ENCODE measurements around the gene B3GNT8.

Gene B3GNT8

DNA sequence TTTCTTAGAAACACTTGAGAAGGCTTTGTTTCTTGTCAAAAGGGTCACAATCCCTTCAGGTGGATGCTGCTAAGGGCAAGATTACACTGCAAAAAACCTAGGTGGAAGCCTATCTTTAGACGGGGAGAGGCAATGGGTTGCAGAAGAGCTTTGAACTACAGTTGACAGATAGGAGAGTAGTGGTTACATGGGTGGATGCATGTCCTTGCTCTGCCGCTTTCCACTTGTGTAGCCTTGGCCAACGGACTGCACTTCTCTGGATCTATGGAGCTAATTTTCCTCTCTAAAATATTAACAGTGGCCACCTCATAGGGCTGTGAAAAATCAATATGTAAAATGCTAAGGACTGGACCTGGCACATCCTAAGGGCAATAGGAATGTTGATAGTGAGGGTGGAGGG lies 28.6 kb downstream of the B3GNT8 start:
- CTCF ChIA-PET: interaction anchor here (0.6 kb wide), 1 partner anchor 52 kb away, joined by 4 read pairs; no protein-coding TSS in a partner anchor
- H3K27ac ChIP-seq: no peak overlapping the region
- POLR2A ChIA-PET (ENCODE audit: low non-redundant PET): no interaction called here

DNA sequence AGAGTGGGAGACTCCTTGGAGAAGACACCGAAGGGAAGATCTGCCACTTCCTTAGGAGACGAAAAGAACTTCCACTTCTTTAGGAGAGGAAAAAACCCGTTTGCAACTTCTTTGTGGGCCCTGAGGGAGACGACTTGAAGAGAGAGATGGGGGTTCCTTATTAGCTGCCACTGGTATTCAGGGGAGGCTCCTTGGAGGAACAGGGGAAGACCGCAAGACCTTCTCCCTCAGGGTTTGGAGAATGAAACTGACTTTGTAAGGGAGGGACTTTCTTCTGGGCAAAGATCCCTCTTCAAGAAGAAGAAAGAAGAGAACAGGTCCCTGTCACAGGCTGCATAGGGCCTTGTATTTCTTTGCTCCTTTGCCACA lies 29.1 kb downstream of the B3GNT8 start:
- peak overlapping the region; percentile 84 for H3K27ac ChIP-seq
- POLR2A ChIA-PET (ENCODE audit: low non-redundant PET): no interaction called here
- CTCF ChIA-PET: no interaction called here
- DNase-seq (ENCODE audit: low spot score): no peak
- TF ChIP-seq, protein P1, sequence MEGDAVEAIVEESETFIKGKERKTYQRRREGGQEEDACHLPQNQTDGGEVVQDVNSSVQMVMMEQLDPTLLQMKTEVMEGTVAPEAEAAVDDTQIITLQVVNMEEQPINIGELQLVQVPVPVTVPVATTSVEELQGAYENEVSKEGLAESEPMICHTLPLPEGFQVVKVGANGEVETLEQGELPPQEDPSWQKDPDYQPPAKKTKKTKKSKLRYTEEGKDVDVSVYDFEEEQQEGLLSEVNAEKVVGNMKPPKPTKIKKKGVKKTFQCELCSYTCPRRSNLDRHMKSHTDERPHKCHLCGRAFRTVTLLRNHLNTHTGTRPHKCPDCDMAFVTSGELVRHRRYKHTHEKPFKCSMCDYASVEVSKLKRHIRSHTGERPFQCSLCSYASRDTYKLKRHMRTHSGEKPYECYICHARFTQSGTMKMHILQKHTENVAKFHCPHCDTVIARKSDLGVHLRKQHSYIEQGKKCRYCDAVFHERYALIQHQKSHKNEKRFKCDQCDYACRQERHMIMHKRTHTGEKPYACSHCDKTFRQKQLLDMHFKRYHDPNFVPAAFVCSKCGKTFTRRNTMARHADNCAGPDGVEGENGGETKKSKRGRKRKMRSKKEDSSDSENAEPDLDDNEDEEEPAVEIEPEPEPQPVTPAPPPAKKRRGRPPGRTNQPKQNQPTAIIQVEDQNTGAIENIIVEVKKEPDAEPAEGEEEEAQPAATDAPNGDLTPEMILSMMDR (conservative IDR thresholded peaks at IDR 0.05; ENCODE audit: low read depth): no peak

More for the DNA sequence above, 28.6 kb downstream of the B3GNT8 start:
- no peak for DNase-seq (ENCODE audit: low spot score)
- TF ChIP-seq, protein P1 (conservative IDR thresholded peaks at IDR 0.05; ENCODE audit: low read depth): no peak

- DNase-seq (ENCODE audit: low spot score): peak; percentile 98
- TF ChIP-seq, protein P1 (conservative IDR thresholded peaks at IDR 0.05; ENCODE audit: low read depth): no peak
- ChIA-PET POLR2A (ENCODE audit: low non-redundant PET) (no interaction called here), CTCF (no interaction called here)
- H3K27ac ChIP-seq: peak within 1 kb of the TSS; percentile 84
Measured at GRCh38 chr19:41397086-41398049, 29.8 kb downstream of the B3GNT8 start, which contains the start of the genes BCKDHA and EXOSC5. Gene BCKDHA, plus strand, starts transcription at chr19:41397818. Its CDS starts 10 bp downstream, at chr19:41397828. Gene EXOSC5, minus strand, starts transcription at chr19:41397359. Its CDS starts 31 bp downstream, at chr19:41397328.

- CTCF ChIA-PET: no interaction called here
- TF ChIP-seq, protein P1 (conservative IDR thresholded peaks at IDR 0.05; ENCODE audit: low read depth): no peak
- DNase-seq (ENCODE audit: low spot score): no peak
- POLR2A ChIA-PET (ENCODE audit: low non-redundant PET): no interaction called here
- H3K27ac ChIP-seq: peak overlapping the region; percentile 39
Measured at GRCh38 chr19:41395355-41395754, 31.8 kb downstream of the B3GNT8 start.

DNA sequence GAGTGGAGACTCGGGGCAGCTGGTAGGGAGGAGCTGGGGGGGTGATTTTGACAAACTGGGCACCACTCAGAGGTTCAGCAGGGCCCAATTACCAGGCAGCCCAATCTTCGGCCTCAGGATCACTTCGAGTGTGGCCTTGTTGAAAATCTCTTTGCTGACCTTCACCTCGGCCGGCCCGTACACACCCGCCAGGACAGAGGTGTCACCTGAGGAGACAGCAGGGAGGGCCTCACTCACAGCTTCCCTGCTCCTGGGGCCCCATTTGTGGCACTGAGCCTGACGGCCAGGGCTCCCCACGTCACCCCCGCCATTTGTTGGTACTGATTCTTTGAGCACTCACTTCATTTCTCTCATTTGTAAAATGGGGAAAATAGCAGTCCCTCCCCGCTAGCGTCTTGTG lies 34.4 kb downstream of the B3GNT8 start:
- H3K27ac ChIP-seq: peak overlapping the region; percentile 28; the same call in 1 of the 2 replicates
- TF ChIP-seq, protein P1 (conservative IDR thresholded peaks at IDR 0.05; ENCODE audit: low read depth): no peak
- DNase-seq (ENCODE audit: low spot score): no peak
- ChIA-PET CTCF (interaction anchor here (0.6 kb wide), 1 partner anchor 457 kb away, joined by 4 read pairs; no protein-coding TSS in a partner anchor), POLR2A (ENCODE audit: low non-redundant PET) (no interaction called here)

DNA sequence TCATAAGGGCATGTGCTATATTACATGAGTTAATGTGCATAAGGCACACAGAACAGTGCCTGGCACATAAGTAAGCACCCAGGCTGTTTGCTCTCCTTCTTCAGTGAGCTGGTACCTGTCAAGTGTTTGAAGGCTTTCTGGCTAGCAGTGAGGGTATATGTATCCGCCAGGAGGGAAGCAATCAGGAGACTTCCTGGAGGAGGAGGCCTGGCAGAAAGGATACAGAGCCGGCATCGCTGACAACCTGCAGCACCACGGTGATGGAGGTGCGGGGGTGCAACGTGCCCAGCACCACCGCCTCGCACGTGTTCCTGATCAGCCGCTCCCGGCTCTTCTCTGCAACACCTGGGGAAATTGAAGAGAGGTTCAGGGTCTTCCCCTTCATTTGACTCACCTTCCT lies 35.6 kb downstream of the B3GNT8 start:
- TF ChIP-seq, protein P1 (conservative IDR thresholded peaks at IDR 0.05; ENCODE audit: low read depth): no peak
- ChIA-PET POLR2A (ENCODE audit: low non-redundant PET) (no interaction called here), CTCF (no interaction called here)
- no peak for DNase-seq (ENCODE audit: low spot score)
- H3K27ac ChIP-seq: peak overlapping the region; percentile 28; the same call in 1 of the 2 replicates
